Neutrophil (primary cell): ENCODE data around the gene SCGN.

ENCODE experiments used
- H3K27ac ChIP-seq: fragments of 200-600 bp; sonication (generic); 2 replicates; pipeline ENCODE4 v1.5.1; 2016; ENCODE audit warnings: mild to moderate bottlenecking, moderate library complexity
- H3K27me3 ChIP-seq: fragments of 200-600 bp; sonication (generic); 2 replicates; pipeline ENCODE4 v1.6.0; 2016; ENCODE audit warnings: mild to moderate bottlenecking
- H3K36me3 ChIP-seq: fragments of 200-600 bp; sonication (generic); 2 replicates; pipeline ENCODE4 v1.5.1; 2017
- H3K4me1 ChIP-seq, 2 experiments: fragments of 200-600 bp in 1 of 2; sonication (generic) in 1 of 2; 1 replicate in 1 of 2; 2 replicates in 1 of 2; pipeline versions ENCODE4 v1.5.1 to v1.6.1; 2013 to 2016; ENCODE audit warnings: low read depth in 1 of 2, low read length in 1 of 2, mild to moderate bottlenecking in 1 of 2, moderate library complexity in 1 of 2; ENCODE audit not compliant: control insufficient read depth in 1 of 2, insufficient read depth in 1 of 2
- H3K4me3 ChIP-seq, 2 experiments: fragments of 200-600 bp in 1 of 2; sonication (generic) in 1 of 2; 1 replicate in 1 of 2; 2 replicates in 1 of 2; pipeline ENCODE4 v1.5.1; 2013 to 2016; ENCODE audit warnings: low read depth in 1 of 2, low read length in 1 of 2, mild to moderate bottlenecking in 1 of 2, moderate library complexity in 1 of 2
- H3K9me3 ChIP-seq: fragments of 200-600 bp; sonication (generic); 2 replicates; pipeline ENCODE4 v1.5.1; 2016
- TF ChIP-seq, protein P1 (sequence below): fragments of 200-600 bp; sonication (generic); IDR thresholded peaks from 2 replicates; pipeline ENCODE4 v1.5.1; 2016; ENCODE audit warnings: antibody characterized with exemption

SCGN gene

DNA sequence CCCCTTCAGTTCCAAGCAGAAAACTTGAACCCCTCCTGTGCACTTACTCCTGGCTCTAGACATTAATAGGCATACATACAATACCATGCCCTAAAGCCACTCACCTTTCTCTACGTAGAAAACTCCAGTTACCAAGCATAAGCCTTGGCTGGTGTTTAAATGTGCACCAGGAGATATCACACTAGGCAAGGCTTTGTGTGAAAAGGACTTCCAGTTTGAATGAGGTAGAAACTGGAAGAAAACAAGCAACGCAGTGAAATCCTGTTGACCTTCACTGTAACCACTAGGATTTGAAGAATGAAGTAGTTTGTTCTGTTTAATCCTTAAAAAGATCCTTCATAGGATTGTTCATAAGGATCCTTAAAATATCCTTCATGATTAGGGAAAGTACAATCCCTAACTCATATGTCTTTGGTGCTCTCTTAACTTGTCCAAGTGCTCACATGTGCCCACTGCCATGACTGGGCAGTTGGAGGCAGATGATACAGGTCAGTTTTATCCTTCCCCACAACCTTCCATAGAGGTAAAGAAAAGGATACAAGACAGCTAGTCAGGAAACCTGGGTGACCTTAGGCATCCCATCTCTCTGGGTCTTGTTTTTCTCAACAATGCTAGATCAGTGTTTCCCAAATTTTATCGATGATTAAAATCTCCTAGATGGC lies 9.2 kb upstream of the SCGN start:
- Histone ChIP-seq H3K27ac (no peak overlapping the region), H3K4me1 (no peaks in the 10 kb centered on the region), H3K36me3 (no peaks in the 10 kb centered on the region), H3K27me3 (peaks cover 59% of the 10 kb centered on the region), H3K4me3 (no peak overlapping the region), H3K9me3 (no peaks in the 10 kb centered on the region)
- TF ChIP-seq, protein P1, sequence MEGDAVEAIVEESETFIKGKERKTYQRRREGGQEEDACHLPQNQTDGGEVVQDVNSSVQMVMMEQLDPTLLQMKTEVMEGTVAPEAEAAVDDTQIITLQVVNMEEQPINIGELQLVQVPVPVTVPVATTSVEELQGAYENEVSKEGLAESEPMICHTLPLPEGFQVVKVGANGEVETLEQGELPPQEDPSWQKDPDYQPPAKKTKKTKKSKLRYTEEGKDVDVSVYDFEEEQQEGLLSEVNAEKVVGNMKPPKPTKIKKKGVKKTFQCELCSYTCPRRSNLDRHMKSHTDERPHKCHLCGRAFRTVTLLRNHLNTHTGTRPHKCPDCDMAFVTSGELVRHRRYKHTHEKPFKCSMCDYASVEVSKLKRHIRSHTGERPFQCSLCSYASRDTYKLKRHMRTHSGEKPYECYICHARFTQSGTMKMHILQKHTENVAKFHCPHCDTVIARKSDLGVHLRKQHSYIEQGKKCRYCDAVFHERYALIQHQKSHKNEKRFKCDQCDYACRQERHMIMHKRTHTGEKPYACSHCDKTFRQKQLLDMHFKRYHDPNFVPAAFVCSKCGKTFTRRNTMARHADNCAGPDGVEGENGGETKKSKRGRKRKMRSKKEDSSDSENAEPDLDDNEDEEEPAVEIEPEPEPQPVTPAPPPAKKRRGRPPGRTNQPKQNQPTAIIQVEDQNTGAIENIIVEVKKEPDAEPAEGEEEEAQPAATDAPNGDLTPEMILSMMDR, result no peak

DNA sequence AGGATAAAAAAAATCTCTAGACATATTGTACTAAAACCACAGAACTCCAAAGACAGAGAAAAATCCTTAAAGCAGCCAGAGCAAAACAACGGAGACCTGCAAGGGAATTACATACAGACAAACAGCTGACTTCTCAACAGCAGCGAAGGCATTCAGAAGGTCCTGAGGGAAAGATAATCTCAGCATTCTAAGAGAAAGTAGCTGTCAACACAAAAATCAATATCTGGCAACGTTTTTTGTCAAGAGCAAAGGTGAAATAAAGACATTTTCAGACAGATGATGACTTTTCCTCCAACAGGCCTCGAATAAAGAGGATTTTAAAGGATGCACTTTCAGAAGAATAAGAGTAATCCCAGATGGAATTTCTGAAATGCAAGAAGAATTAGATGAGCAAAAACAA lies 6.1 kb upstream of the SCGN start:
- Histone ChIP-seq H3K4me3 (no peak overlapping the region), H3K4me1 (no peaks in the 10 kb centered on the region), H3K27me3 (peaks cover 89% of the 10 kb centered on the region), H3K36me3 (no peaks in the 10 kb centered on the region), H3K27ac (no peak overlapping the region), H3K9me3 (no peaks in the 10 kb centered on the region)
- TF ChIP-seq, protein P1, result no peak

DNA sequence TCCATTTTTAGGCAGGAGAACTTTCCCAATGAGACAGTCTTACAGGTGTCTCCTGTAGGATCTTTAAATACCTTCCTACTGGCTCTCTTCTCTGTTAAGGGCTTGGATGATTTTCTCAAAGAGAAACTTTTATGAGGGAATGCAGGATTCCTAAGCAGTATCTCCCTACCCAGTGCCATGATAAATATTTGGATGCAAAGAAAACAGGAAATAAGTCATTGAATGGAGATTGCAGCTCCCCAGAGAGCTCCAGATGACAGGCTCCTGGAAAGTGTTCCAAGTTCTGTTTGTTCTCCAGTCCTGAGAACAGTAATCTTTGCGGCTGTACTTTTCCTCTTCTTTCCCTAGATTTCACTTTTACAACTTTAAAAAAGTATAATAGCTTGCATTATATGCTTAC lies 2.4 kb upstream of the SCGN start:
- TF ChIP-seq, protein P1, result no peak
- H3K36me3 ChIP-seq, result no peaks in the 10 kb centered on the region
- H3K27ac ChIP-seq, result no peak overlapping the region
- H3K27me3 ChIP-seq, result peaks cover 96% of the 10 kb centered on the region
- no peaks in the 10 kb centered on the region for H3K9me3 ChIP-seq
- H3K4me3 ChIP-seq, result no peak overlapping the region
- H3K4me1 ChIP-seq, result no peaks in the 10 kb centered on the region

DNA sequence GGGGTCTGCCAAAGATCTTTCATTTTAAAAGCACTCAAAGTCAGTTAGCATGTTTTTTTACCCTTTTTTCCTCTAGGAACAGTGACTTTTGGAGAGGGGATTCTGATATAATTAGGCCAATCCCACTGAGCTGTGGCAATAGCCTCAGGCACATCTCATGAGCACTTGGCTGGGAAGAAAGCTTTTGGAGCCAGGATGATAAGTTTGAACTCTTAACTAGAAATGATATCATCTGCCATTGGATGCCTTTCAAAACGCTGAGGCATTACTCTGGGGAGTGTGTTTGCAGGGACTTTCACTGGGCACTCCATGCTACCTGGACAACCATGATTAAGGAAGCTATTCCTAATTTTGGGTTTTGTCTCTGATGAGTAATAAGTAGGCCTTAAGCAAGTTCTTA lies 3.7 kb downstream of the SCGN start:
- peaks cover 55% of the 10 kb centered on the region for H3K27me3 ChIP-seq
- H3K9me3 ChIP-seq, result no peaks in the 10 kb centered on the region
- TF ChIP-seq, protein P1, result no peak
- H3K4me1 ChIP-seq, result no peaks in the 10 kb centered on the region
- no peak overlapping the region for H3K27ac ChIP-seq
- no peak overlapping the region for H3K4me3 ChIP-seq
- H3K36me3 ChIP-seq, result no peaks in the 10 kb centered on the region

DNA sequence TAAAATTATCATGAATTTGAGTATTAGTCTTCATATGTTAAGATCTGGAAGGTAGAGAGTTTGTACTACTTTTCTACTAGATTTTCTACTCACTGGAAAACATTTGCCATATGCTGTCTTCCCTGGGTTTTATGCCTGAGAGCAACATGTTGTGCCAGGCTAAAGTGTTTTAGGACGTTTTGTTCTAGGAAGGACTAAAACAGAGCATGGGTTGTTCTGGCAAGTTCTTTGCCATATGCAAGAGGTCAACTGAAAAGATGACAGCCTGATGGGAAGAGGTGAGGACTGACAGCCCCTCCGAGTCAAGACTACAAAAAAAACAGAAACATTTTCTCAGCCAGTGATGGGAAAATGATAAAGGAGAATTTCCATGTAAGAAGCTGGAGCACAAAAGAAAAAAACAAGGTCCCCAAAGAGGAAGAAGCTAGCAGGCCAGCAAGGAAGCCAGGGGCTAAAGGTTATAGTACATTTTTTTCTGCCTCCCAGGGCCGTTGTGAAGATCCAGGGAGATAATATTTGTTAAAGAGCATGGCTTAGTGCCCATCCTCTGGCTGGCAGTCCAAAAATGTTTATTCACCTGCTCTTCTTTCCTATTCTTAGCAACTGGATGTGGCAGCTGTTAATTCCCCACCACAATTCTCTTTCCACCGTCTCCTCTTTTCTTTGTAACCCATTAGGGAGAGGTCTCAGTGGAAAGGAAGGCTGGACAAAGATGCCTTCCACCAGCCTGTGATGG lies 7.8 kb downstream of the SCGN start:
- Histone ChIP-seq H3K27me3 (peaks cover 34% of the 10 kb centered on the region), H3K4me3 (no peak overlapping the region), H3K27ac (no peak overlapping the region), H3K4me1 (no peaks in the 10 kb centered on the region), H3K36me3 (no peaks in the 10 kb centered on the region), H3K9me3 (no peaks in the 10 kb centered on the region)
- TF ChIP-seq, protein P1, result no peak
